Epidermal melanocyte (primary cell): ENCODE data around the gene PTPRK.

ENCODE experiments used
- DNase-seq: peaks from one replicate; pipeline ENCODE4 v3.0.0; 2011; ENCODE audit warnings: low spot score; ENCODE audit not compliant: insufficient read length

The PTPRK gene

DNA sequence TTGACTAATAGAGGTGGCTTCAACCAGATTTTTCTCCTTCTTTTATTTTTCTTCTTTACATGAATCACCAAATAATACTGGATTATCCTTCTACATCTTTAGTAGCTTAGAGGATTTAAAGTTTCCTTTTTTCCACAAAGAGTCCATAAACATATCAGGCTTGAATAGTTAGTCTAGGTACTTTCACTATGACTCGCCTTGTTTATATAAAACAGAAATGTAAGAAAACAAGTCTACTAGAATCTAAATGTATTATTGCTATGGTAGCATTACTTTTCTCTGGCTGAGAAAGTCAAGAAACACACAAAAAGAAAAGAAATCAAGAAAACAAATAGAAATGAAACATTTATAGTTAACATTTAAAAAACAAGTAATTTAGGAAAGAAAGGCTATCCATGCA, 215.2 kb downstream of the PTPRK start:
- DNase-seq, result no peak

DNA sequence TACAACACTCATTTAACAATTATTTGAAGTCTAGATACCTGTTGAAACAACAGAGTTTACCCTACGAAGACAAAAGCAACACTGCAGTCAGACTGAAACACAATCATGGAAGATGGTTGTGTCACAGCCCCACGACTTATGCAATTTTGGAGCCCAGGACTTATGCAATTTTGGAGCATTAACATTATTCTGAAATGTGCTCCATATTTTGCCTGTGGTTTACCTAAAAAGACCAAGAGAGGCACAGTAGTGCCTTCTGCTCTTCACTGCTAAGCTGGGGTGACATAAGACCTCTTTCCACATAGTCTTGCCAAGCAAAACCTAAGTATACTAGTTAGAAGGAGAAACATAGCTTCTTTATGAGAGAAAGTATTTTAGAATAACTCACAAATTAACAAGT, 216.5 kb downstream of the PTPRK start:
- no peak for DNase-seq

- DNase-seq, result no peak
Measured at GRCh38 chr6:128302942-128303341, 217.5 kb downstream of the PTPRK start.

DNA sequence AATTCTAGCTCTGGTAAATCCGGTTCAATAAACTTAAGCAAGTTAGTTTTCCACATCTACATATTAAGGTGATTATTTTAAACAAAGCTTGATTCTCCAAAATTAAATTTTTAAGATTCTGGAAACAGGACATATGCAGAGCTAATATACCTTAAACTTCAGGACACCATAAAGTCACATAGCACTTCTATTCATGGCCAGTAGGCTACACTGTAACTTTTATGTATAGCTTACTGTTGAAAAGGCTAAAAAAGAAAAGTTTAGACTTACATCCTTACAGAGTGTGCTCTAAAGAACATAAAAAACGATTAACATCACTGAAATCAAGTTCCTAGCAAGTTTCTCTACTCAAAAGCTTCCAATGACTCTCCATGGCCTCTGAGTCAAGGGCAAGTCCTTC, 224.7 kb downstream of the PTPRK start:
- DNase-seq, result no peak

DNA sequence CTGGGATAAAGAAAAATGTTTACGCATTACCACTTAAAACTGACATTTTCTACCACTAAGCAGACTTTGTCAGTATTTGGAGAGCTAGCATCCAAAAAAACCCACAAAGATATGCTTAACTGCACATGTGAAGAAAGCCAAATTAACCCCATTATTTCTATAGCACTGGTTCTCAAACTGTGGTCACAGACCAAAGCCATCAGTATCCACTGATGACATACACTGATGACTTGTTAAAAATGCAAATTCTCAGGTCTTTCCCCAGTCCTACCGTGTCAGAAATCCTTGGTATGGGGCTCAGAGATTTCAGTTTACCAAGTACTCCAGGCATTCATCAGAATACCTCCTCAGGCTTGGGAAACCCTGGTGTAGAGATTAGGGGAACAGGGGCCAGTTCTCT, 230.2 kb downstream of the PTPRK start:
- DNase-seq, result no peak

DNA sequence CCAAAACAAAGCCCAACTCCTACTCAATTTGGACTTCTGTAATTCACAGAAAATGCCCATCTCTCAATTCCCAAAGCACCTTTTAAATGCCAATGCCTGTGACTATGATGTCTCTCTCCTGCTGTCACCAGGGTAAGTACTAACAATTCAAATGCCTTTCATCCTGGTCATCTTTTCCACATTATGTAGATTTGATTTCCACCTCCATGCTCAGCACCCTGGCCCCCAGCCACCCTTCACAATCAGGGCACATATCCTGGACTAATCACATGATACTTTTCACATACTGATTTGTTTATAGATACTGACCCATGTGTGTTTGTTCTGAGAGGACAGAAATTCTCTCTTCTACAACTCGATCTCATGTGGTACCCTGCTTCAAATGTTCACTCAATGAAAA, 236.3 kb downstream of the PTPRK start:
- no peak for DNase-seq

- DNase-seq, result no peak
Measured at GRCh38 chr6:128282961-128283360, 237.4 kb downstream of the PTPRK start.

GRCh38 chr6:128280960-128281359, 239.4 kb downstream of the PTPRK start:
- no peak for DNase-seq

GRCh38 chr6:128280066-128280465, 240.3 kb downstream of the PTPRK start:
- DNase-seq, result no peak

GRCh38 chr6:128278836-128279235, 241.6 kb downstream of the PTPRK start:
- no peak for DNase-seq

DNA sequence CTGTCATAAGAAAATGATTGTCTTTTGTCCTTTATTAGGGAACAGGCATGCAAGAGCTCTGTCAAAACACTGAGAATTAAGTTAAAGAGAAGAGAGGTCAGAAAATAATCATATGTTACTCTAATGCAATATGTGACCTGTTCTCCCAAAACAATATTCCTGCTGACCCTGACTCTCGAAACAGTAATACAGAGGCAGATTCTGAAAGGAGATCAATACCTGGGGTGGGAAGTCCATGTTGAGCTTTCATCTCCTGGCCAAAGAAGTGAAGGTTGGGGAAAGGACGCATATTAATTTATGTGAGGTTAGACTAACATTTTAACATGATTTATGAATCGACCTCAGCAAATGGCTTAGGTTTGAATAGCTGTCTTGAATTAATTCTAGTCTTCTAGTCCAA, 243.0 kb downstream of the PTPRK start:
- DNase-seq, result no peak

GRCh38 chr6:128276311-128276710, 244.1 kb downstream of the PTPRK start:
- no peak for DNase-seq

- no peak for DNase-seq
Measured at GRCh38 chr6:128275681-128276080, 244.7 kb downstream of the PTPRK start.

DNA sequence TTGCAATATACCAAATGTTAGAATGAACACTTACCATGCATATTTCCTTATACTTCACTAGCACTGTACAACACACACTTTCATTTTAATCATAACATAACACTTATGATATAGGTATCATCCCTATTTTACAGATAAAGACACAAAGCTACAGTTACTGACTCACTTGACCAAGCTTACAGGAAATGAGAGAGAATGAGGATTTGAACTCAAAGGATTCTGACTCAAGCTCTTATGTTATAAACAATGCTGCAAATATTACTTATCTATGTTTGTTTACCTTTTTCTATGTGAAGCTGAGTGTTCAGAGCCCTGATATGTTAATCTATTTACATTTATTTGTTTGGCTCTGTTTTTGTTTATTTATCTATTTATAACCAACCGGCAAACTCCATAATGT, 245.4 kb downstream of the PTPRK start:
- no peak for DNase-seq

DNA sequence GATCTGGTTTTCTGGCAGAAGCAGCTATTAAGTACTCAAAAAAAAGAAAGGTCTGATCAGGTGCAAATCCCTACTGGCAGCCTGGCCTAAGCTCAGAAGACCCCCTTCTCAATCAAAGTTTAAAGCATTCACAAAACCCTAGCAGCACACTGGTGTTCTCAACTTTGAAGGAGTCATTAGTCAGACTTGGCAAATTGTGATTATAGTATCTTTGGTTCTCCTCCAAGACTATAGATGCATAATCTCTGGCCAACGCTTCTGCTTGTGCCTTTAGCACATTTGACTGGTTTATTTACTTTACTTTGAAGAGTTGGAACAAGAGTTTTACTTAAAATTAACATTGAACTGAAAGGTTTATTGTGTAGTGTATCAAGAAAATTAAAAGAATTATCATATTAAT, 248.9 kb downstream of the PTPRK start:
- DNase-seq, result no peak

DNA sequence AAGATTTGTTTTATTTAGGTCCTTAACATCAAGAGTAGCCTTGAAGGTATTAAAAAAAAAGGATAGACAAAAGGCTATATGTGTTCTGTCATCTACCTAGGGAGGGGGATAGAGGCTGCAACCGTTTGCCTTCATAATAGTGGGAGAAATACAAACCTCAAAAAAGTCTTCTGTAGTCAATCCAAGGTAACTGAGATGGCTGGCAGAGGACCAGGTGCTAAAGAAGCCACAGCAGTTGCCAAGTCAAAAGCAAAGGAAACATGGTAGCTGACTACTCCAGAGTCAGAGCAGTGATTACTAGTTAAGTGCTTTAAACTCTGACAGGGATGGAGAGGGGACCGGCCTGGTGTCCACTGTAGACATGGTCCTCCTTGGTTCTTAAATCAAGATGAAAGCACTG, 249.4 kb downstream of the PTPRK start:
- no peak for DNase-seq

DNA sequence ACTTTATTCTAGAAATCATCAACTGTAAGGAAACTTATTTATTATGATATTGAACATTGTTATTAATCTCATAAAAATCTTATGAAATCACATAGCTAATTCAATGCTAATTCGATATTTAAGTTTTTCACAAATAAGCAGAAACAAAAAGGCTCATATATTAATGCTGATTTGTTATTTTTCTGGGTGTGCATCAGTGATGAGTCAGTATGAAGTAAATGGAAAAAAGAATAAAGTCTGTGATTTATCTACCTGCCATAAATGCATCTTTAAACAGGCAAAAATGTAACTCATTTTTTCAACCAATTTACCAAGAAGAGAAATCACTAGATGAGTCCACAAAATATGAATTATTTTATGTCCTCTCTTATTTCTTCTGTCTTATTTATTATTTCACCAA, 253.5 kb downstream of the PTPRK start:
- no peak for DNase-seq

DNA sequence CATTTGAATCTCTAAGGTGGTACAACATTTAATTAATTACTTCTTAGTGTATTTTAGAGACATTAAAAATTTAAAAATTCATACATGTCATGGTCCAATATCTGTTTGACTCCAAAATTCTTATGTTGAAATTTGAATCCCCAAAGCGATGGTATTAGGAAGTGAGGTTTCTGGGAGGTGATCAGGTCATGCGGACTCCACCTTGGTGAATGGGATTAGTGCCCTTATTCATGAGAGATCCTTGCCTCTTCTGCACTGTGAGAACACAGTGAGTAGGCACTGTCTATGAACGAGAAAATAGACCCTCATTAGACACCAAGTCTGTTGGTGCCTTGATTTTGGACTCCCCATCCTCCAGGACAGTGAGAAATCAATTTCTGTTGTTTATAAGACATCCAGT, 254.7 kb downstream of the PTPRK start:
- DNase-seq, result no peak

- DNase-seq, result no peak
Measured at GRCh38 chr6:128259730-128260685, 260.4 kb downstream of the PTPRK start.

GRCh38 chr6:128259029-128259724, 261.2 kb downstream of the PTPRK start:
- no peak for DNase-seq

DNA sequence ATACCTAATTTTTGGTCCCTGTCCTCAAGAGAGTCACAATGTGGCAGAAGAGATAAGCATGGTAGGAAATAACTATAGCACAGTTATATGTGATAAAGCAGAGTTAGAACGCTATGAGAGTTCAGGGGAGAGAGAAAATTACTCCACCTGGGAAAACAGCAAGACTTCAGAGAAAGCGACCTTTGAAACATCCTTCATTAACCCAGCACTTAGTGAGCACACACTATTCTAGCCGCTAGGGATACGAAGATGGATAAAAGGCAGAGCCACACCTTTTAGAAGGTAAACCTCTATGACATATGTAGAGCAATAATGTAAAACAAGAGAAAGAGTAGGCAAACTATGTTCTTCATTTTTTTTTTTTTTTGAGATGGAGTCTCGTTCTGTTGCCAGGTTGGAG, 264.3 kb downstream of the PTPRK start:
- DNase-seq, result no peak

DNA sequence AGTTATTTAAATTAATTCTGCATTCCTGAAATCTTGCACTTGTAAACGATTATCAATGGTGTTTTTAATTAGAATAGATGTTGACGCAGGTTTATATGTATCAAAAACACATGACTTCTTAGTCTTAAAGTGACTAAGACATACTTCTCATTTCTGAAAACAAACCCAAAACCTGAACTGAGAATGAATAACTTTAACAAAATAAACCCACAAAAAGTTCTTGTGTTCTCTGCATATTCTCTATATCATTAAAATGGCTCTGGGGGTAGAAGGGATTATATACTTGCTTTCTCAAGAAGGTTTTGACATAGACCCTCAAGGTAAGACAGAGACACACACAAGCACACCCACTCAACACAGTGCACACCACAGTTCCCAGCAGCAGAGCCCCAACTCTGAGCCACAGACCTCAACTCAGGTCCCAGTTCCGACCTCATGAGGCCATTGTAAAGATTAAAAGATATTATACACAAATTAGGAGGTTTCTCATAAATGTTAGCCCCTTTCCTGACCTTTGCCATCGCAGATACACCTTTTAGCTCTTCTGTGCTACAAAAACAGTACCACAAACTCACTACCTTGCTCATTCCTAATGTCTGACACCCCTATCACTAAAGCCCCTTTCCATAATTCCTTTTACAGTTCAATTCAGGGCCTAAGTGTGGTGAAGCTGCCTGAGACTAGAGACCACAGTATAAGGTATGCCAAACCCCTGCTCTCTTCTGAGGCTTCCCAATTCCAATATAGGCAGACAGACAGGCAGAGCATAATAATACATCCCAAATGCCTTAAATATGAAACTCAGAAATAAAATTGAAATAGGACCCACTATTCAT, 267.8 kb downstream of the PTPRK start:
- DNase-seq, result no peak
